BE2C (cell line): Measurements from ENCODE around the gene NRGN.
A peak's percentile ranks its signal among the peaks of the same experiment; 100 is the strongest.

Source experiments
- DNase-seq: peaks from one replicate; pipeline ENCODE4 v3.0.0-alpha.2; 2020
- H3K27me3 ChIP-seq: fragments of 250-450 bp; sonication (Bioruptor Pico); 2 replicates; pipeline ENCODE4 v1.5.1; 2020; ENCODE audit warnings: mild to moderate bottlenecking
- H3K36me3 ChIP-seq: fragments of 250-450 bp; sonication (Bioruptor Pico); 2 replicates; pipeline ENCODE4 v1.5.1; 2020; ENCODE audit warnings: mild to moderate bottlenecking
- H3K4me1 ChIP-seq: fragments of 250-450 bp; sonication (Bioruptor Pico); 2 replicates; pipeline ENCODE4 v1.5.1; 2020
- H3K4me3 ChIP-seq: 2 replicates; pipeline ENCODE4 v1.5.1; 2011; ENCODE audit warnings: low read depth, low read length
- H3K9me3 ChIP-seq: fragments of 250-450 bp; sonication (Bioruptor Pico); 2 replicates; pipeline ENCODE4 v1.5.1; 2020
- TF ChIP-seq, protein P1 (sequence below): IDR thresholded peaks from 2 replicates; pipeline ENCODE4 v1.5.1; 2012; ENCODE audit warnings: mild to moderate bottlenecking, low read depth, low read length

Gene NRGN

GRCh38 chr11:124745270-124745834 lies 5.6 kb downstream of the NRGN start:
- Histone ChIP-seq H3K4me1 (no peaks in the 10 kb centered on the region), H3K27me3 (peaks cover 41% of the 10 kb centered on the region), H3K4me3 (no peak overlapping the region), H3K36me3 (no peaks in the 10 kb centered on the region), H3K9me3 (no peaks in the 10 kb centered on the region)
- TF ChIP-seq, protein P1, sequence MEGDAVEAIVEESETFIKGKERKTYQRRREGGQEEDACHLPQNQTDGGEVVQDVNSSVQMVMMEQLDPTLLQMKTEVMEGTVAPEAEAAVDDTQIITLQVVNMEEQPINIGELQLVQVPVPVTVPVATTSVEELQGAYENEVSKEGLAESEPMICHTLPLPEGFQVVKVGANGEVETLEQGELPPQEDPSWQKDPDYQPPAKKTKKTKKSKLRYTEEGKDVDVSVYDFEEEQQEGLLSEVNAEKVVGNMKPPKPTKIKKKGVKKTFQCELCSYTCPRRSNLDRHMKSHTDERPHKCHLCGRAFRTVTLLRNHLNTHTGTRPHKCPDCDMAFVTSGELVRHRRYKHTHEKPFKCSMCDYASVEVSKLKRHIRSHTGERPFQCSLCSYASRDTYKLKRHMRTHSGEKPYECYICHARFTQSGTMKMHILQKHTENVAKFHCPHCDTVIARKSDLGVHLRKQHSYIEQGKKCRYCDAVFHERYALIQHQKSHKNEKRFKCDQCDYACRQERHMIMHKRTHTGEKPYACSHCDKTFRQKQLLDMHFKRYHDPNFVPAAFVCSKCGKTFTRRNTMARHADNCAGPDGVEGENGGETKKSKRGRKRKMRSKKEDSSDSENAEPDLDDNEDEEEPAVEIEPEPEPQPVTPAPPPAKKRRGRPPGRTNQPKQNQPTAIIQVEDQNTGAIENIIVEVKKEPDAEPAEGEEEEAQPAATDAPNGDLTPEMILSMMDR: no peak
- DNase-seq: no peak

- TF ChIP-seq, protein P1: no peak
- H3K4me3 ChIP-seq: peak overlapping the region; percentile 63
- DNase-seq: no peak
- no peaks in the 10 kb centered on the region for H3K9me3 ChIP-seq
- H3K27me3 ChIP-seq: peaks cover 47% of the 10 kb centered on the region
- no peaks in the 10 kb centered on the region for H3K4me1 ChIP-seq
- no peaks in the 10 kb centered on the region for H3K36me3 ChIP-seq
Observed at GRCh38 chr11:124745835-124746620, 6.3 kb downstream of the NRGN start.

DNA sequence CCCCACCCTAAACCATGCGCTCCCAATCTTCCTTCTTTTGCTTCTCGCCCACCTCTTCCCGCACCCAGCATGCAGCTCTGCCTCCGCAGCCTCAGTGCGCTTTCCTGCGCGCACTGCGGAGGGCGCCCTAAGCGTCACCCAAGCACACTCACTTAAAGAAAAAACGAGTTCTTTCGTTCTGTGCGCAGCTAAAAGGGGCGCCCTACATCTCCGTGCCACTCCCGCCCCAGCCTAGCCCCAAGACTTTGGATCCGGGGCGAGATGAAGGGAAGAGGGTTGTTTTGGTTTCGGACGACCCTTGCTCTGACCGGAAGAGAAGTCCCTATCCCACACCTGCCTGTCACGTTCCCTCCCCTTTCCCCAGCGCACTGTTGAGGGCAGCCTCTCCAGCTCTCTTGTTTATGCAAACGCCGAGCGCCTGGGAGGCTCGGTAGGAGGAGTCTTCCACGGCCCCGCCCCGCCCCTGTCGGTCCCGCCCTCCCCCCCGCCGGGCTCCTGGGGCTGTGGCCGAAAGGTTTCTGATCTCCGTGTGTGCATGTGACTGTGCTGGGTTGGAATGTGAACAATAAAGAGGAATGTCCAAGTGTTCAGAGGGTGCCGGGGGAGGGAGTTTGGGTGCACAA lies 7.0 kb downstream of the NRGN start:
- Histone ChIP-seq H3K4me3 (peak overlapping the region; percentile 63), H3K9me3 (no peaks in the 10 kb centered on the region), H3K27me3 (peaks cover 54% of the 10 kb centered on the region), H3K4me1 (no peaks in the 10 kb centered on the region), H3K36me3 (no peaks in the 10 kb centered on the region)
- TF ChIP-seq, protein P1: peak; percentile 56
- peak; percentile 76 for DNase-seq

DNA sequence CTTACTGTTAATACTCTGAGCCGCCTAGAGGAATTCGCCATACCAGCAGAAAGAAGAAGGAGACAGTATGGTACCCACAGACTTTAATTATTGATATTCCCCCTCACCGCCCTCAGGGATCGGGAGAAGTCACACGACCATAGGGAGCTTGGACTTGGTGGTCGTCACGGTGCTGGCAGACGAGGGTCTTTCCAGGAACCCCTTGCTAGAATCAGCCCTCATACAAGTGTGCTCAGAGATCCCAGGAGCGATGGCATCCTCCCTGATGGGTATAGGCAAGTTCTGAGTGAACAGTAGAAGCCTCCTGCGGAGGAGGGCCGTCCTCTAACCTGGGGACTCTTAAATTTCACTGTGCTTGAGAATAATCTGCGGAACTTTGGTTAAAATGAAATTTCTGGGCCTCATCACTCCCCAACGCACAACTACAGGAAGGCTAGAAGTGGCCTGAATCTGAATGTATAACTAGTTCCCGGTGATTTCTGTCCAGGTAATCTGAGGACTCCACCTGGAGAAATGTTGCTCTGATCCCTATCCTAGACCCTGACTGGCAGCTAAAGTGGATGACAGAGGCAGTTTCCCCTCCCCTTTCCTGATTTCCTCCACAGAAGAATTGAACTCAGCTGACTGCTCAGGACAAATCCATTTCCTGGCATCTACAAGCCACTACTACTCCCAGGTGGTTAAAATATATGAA lies 7.8 kb downstream of the NRGN start:
- TF ChIP-seq, protein P1: no peak

DNA sequence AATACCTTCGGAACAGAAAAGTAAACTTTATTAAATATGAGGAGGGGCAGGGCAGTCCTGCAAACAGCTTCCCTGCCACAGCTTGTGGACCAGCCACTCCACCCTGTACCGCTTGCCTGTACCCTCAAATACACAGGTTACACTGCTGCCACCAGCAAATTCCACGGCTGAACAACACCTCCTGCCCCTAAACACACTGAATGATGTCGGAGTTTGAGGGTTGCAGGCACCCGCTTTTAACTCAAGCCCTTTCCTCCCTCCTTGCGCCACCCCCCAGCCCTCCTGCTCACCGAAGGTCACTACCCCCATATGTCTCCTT lies 8.3 kb downstream of the NRGN start:
- no peak for DNase-seq
- Histone ChIP-seq H3K4me3 (no peak overlapping the region), H3K27me3 (peaks cover 64% of the 10 kb centered on the region), H3K4me1 (no peaks in the 10 kb centered on the region), H3K9me3 (no peaks in the 10 kb centered on the region), H3K36me3 (no peaks in the 10 kb centered on the region)
- TF ChIP-seq, protein P1: no peak

More for the DNA sequence above, 7.8 kb downstream of the NRGN start:
- H3K9me3 ChIP-seq: no peaks in the 10 kb centered on the region
- DNase-seq: no peak
- no peaks in the 10 kb centered on the region for H3K36me3 ChIP-seq
- H3K4me3 ChIP-seq: no peak overlapping the region
- H3K4me1 ChIP-seq: no peaks in the 10 kb centered on the region
- peaks cover 61% of the 10 kb centered on the region for H3K27me3 ChIP-seq
